ENCODE measurements around the gene PANK4.

PANK4 gene

DNA sequence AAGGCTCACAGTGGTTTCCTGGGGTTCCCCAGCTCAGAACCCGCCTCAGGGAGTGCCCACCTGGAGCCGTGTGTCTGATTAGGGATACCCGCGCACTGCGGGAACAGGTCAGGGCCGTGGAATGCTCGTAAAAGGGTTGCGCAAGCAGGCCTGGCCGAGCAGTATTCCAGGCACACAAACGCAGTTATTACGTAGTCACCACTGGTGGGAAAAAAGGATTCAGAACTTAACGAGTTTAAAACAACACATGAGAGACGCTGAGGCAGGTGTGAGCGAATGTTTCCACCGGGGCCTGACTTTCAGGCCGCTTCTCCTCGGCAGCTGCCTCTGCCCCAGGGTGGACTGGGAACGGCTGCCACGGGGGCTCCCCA, 32.1 kb downstream of the PANK4 start:
- no peak for DNase-seq

DNA sequence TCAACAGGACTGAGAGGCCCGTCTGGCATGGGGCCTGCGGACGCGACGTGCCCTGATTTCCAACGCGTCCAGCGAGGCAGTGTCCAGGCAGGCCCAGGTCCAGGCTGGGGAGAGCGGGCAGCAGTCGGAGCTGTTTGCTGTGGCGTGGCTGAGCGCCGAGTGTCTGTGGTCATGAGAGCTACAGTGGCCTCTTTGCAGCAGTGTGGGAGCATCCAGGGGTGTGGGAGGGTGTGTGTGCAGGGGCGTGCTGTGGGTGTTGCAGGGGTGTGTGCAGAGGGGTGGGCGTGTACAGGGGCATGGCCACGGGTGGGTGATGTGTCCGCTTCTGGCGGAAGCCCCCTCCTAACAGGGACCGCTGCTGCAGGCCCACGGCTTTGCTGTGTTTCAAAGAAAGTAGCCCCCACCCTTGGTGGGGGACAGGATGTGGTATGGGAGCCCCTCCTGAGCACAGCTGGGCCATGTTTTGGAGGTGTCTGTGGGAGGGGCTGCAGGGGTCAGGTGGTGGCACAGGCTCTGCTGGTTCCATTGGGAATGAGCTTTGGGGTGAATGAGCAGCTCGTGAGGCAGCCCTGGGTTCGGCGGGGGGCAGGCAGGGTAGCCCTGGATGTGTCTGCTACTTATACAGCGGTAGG, 32.6 kb downstream of the PANK4 start:
- peak; percentile 25 for DNase-seq

- DNase-seq, result no peak
Observed at GRCh38 chr1:2493218-2493617, 33.2 kb downstream of the PANK4 start.

- no peak for DNase-seq
Observed at GRCh38 chr1:2492091-2492490, 34.3 kb downstream of the PANK4 start.

- no peak for DNase-seq
Observed at GRCh38 chr1:2489615-2490014, 36.8 kb downstream of the PANK4 start.

DNA sequence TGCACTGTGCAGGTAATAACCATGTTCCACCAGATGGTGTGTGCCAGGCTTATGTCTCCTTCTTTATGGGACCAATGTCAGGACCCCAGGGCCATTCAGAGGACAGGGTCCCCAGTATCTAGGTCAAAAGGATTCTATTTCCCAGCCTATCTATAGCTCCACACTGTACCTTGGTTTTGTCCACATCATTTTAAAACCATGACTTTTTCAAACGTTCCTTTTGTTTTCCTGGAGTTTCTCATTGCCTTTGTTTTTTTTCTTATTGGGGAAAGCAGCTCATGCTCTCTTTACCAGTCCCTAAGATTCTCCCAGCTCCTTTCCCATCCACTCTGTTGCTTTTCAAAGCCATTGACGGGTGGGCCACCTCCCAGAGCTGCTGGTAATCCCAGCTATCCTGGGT, 37.7 kb downstream of the PANK4 start:
- no peak for DNase-seq

GRCh38 chr1:2486558-2486957, 39.8 kb downstream of the PANK4 start:
- DNase-seq, result no peak

GRCh38 chr1:2486041-2486440, 40.4 kb downstream of the PANK4 start:
- no peak for DNase-seq

DNA sequence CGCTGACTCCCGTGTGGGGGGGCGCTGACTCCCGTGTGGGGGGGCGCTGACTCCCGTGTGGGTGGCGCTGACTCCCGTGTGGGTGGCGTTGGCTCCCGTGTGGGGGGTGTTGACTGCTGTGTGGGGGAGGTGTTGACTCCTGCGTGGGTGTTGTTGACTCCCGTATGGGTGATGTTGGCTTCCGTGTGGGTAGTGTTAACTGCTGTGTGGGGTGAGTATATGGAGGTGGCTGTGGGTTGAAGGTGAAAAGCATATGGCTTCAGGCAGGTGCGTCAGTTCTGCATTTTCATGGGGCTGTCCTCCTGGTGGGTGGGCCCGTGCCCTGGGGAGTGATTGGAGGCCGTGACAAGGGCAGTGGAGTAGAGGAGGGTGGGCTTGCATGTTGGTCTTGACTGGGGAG, 42.4 kb downstream of the PANK4 start:
- no peak for DNase-seq

DNA sequence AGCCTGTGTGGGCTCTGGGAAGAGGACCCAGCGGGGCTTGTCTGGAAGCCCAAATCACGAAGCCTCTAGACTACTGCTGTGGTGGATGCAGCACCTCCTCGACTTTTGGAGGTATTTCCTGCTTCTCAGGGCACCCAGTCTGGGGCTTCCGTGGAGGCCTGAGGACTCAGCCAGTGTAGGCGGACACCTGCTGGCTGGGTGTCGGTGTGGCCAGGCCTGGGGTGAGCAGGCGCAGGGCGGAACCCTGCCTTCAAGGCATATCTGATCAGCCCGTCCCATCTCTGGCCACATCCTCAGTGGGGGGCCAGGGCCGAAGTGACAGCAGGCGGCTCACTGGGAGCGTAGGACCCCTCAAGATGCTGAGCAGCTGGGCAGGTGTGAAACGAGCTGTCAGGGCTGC, 43.4 kb downstream of the PANK4 start:
- DNase-seq, result no peak

DNA sequence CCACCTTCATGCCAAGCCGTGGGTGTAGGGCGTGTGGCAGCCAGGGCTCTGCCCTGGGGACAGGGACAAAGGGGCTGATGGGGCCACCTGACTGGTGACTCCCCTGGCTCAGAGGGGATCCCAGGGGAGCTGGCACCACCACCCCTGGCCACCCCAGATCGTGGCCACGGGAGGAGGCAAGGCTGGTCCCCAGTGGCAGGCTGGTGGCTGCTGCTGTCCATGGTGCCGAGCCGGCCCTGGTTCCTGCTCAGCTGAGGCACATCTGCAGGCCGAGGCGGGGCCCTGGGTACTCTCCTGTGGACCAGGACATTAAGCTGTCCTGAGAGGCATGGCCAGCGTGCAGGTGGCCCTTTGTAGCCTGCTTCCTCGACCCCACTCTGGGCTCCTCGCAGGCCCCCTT, 43.8 kb downstream of the PANK4 start:
- DNase-seq, result no peak

DNA sequence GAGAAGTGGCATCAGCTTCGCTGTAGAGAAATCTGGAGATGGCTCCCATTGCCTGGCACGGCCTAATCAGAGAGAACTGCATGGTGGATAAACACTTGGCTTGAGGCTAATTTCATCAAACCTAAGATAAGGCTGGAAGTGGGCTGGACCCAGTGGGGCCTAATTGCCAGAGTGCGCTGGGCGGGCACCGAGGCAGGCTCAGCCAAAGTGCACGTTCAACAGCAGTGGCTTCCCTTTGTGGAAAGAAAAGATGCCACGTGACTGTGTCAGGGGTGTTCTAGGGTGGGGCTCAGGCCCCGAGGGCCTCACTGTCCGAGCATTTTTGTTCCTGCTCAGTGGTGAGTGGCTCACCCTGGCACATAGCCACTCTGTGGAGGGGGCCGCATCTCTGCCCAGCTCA, 44.5 kb downstream of the PANK4 start:
- no peak for DNase-seq

DNA sequence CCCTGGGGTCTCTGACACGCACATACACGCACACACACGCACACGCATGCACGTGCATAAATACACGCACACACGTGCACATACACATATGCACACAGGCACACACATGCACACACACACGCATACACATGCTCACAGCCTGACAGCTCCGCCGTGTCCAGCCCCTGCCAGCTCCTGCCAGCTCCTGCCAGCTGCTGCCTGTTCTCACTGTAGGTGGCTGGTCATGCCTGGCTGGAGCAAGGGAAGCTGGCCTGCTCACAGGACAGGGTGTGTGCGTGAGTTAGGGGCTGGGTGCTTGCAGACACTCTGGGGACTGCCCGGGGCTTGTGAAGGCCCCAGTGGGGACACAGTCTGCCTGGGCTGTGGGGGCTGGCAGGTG, 45.4 kb downstream of the PANK4 start:
- no peak for DNase-seq

GRCh38 chr1:2480236-2480985, 46.0 kb downstream of the PANK4 start:
- DNase-seq, result no peak

GRCh38 chr1:2479618-2480017, 46.8 kb downstream of the PANK4 start:
- no peak for DNase-seq

DNA sequence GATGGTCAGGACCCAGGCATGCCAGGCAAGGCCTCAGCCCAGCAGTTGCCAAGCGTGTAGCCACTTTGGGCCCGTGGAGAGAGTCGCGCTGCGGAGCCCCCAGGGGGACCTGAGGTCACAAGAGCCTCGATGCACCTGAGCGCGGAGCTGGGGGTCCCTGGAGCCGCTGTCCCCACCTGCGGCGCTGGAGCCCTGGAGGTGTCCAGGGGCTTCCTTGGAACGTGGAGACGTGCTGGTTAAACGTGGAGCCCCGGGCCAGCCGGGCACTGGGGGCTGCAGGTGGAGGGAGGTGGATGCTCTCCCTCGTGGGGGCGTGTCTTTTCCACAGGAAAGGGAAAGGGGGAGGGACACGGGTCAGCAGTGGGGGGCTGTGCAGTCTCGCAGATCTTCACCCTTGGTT, 47.2 kb downstream of the PANK4 start:
- DNase-seq, result no peak

DNA sequence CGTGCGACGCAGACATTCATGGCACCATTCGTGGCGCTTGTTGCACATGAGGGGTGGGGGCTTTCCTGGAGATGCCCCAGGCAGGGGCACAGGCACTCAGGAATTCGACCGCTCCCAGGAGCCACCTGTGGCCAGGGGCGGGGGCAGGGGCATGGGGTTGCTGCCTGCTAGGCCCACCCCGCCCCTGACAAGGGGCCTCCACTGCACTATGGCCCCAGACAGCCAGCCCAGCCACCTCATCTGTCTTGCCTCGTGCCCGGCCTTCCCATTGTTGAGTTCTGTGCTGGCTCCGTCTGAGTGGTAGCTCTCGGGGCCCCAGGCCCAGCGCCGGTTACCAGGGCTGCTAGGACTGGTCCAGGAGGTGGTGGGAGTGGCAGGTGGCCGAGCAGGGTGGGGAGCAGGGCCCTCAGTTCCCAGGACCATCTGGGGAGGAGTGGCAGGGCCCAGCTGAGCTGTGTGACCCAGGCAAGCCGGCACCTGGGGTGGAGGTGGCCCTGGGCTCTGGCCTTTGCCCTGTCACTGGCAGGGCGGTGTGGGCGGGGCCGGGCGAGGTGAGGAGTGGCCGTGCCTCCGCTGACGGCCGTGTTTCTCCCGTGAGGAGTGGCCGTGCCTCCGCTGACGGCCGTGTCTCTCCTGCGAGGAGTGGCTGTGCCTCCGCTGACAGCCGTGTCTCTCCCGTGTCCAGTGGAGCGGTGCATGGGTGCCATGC, 48.5 kb downstream of the PANK4 start:
- DNase-seq, result no peak

- DNase-seq, result no peak
Observed at GRCh38 chr1:2477309-2477708, 49.1 kb downstream of the PANK4 start.

DNA sequence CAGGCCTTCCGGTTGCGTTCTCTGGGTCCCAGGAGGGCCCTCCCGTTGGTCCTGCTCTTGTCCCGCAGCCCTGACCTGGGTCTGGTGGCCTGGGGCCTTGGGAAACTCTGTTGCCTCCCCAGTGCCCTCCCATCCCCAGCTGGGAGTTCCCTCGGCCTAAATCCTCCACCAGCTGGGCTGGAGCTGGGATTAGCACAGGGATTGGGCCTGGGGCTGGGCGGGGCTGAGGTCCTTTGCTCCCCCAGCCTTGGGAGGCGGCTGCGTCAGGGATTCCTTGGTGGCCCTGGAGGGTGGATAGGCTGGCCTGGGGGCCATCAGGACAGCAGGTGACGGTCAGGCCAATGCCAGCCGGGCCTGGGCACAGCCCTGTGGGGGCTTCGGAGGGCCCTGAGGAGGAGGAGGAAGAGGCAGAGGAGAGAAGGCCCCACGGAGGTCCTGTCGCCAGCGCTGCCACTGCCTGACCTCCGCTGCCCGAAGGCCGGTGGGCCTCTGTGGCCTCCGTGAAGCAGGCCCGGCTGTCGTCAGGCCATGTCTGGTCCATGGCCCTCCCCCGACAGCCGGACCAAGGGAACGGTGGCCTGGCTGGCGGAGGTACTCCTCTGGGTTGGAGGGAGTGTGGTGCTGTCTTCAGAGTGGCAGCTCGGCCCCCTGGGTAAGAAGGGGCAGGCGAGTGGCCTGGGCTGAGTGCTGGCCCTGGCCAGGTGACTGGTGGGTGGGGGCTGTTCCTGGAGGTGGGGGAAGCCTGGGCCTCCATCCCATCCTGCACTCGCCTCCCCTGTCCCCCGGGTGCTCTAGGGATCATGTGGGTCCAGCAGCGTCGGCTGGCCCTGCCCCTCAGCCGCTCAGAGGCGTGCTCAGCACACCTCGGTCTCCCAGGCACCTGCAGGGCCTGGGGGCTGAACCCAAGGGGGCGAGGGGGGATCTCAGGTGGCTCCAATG, 50.1 kb downstream of the PANK4 start, which contains the start of gene PLCH2:
PLCH2 (plus strand) TSS at position 229 of the 939 bp plus-strand sequence; CDS start at position 529, 300 bp downstream.
- DNase-seq, result no peak

- DNase-seq, result no peak
Observed at GRCh38 chr1:2475571-2475970, 50.8 kb downstream of the PANK4 start.

GRCh38 chr1:2474933-2475371, 51.4 kb downstream of the PANK4 start:
- DNase-seq, result no peak

DNA sequence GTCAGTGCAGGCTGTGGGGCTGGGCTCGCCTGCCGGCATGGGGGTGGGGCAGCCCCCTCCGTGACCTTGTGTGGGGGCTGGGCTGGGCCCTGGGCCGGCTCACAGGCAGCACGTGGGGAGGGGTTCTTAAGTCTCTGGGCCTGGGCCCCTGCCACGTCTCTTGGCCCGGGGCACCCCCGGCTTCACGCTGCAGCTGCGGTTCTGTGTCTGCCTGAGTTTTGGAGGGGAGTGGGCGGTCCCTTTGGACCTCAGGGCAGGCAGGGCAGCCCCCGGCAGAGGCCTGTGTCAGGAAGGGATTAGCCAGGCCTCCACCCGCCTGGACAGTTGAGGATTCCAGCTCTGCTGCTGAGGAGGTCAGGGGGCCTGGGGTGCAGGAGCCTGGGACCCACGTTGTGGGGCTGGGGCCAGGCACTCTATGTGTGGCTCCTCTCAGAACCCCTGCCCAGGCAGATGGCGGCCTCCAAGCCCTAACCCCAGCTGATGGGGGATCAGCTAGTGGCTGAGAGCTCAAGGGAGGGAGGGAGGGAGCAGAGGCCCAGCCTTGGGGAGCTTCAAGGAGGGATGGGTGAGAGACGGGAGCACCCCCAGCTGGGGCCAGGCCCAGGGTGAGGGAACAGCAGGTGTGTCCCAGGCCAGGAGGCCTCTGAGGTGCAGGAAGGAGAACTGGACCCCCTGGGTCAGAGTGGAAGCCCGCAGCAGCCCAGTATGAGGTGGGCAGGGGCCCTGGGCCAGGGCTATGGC, 52.1 kb downstream of the PANK4 start:
- no peak for DNase-seq

Measured in CD4-positive, alpha-beta T cell treated with Interleukin-10 for 1 hour (primary cell).